GDM1 (cell line): ENCODE data around the gene NANOS3.

Experiments used
- DNase-seq: peaks from one replicate; lab custom pipeline; 2025; lab: John Stamatoyannopoulos, UW

NANOS3 gene

DNA sequence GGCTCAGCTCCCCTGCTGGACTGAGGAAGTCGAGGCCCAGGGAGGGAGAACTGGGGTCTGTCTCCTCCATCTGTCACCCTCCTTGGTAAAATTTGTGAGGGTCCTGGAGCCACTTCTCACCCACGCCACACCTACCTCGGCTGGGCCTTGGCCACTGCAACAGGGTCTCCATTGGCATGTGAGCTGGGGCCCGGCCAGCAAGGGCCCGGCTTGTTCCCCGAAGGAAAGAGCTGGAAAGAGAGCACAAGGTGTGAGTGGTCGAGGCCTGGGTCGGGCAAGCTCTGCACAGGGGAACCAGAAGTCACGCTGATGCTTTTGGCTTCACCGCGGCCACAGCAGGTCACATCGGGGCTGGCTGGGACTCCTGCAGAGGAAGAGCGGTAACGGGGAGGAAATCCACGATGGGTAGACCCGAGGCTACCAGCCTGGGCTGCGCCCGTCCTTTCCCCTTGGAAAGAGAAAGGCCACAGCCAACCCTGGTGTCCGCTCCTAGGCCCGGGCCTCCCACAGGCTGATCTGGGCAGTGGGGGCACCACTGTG is 9.0 kb downstream of the NANOS3 start:
- peak; percentile 16 for DNase-seq

DNA sequence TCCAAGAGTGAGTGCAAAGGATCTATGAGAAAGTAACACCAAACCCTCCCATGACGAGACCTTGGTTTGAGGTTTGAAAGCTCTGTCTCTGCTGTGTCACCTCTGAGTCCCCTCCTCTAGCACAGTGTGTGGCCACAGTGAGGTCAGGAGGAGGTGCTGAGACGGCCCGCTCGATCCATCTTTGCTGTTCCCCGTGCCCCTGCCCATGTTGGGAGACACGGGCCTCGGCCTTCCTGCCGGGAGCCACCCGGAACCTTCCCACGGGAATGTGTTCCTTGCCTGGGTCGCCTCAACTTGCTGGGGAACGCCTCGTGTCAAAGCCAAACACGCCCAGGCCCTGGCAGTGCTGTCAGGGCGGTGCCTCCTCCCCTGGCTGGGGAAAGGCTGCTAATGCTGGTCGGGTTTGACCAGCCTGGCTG is 10.1 kb downstream of the NANOS3 start:
- DNase-seq = no peak

DNA sequence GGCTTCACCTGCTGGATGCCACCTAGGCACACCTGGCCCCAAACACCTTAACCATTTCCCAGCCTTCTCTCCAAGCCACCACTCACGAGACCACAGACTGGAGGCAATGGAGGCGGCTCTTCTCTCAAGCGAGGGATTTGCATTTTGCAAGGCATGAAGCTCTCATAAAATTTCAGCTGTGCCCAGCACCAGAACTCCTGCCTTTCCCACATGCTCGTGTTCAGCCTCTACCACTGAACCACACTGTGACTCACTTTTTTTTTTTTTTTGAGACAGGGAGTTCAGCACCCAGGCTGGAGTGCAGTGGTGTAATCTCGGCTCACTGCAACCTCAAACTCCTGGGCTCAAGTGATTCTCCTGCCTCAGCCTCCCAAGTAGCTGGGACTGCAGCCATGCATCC is 10.6 kb downstream of the NANOS3 start:
- no peak for DNase-seq

DNA sequence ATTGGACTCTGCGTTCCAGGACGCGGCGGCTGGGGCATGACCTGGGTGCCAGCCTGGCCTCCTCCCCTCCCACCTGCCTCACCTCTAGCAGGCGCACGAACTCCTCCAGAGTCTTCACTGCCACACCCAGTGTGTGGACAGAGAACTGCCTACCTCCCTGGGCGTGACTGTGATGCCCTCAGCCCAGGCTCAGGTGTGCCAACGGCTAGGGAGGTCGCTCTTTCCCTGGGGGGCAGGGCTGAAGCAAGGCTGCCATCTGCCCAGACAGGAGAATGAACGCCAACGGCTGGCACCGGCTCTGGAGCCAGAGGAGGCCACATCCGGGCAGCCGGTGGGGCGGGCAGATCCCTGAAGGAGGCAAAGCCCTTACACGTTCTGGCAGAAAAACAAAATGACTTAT is 11.3 kb downstream of the NANOS3 start:
- DNase-seq = no peak

DNA sequence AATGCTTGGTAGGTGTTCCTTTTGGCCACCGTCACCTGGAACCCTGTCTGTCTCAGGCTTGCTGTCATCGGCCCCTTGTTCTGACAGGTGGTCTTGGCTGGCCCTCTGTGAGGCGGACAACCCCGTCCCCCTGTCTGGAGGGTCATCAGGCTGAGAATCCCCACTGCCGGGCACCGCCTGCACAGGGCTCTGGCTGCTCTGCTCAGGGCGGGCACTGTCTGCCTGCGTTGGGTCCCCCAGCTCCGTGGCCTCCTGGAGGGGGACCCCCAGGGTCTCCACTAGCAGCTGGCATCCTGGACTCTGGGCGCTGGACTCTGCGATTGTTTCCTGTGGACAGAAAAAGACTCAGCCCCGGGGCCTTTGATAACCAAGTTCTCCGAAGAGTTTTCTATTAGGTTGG is 13.2 kb downstream of the NANOS3 start:
- DNase-seq = no peak

DNA sequence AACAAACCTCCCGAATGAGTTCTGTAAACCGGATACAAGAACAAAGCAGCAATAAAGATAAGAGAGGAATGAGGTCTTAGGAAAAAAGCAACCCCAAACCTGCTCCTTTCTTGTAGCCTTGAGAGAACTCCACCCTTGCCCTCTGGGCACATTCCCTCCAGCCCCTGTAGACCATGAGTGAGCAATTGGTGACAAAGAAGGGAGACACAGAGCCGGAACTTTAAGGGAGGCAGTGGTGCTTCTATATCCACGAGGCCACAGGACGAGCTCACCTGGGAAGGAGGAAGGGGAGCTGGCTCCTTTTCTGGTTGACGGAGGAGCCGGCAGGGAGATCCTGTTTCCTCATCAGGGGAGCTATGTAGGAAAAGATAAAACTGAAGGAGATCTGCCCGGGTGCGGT is 15.9 kb downstream of the NANOS3 start:
- no peak for DNase-seq

DNA sequence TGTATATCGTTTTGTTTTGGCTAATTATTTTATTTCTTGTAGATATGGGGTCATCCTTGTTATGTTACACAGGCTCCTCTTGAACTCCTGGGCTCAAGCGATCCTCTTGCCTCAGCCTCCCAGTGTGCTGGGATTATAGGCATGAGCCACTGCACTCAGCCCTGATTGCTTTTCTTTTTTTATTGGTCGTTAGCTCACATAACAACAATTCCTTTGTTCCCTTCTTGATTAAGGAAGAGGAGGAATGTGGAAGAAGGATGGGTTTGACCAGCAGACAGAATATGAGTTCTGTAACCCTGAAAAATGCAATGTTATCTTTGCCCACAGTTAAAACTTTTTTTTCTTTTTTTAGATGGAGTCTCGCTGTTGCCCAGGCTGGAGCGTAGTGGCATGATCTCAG is 17.6 kb downstream of the NANOS3 start:
- DNase-seq = no peak

DNA sequence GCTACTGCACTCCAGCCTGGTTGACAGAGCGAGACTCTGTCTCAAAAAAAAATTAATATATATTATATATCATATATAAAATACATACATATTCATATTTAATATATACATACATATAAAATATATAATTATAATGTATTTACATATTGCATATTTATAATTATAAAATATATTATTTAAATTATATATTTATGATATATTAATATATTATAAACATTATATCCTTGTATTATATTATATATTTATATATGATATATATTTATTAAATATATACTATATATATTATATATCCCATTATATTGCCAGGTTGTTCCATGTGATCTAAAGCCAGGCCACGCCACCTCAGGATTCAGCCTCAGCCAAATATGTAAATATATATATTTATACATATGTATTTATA is 19.3 kb downstream of the NANOS3 start:
- DNase-seq = no peak

DNA sequence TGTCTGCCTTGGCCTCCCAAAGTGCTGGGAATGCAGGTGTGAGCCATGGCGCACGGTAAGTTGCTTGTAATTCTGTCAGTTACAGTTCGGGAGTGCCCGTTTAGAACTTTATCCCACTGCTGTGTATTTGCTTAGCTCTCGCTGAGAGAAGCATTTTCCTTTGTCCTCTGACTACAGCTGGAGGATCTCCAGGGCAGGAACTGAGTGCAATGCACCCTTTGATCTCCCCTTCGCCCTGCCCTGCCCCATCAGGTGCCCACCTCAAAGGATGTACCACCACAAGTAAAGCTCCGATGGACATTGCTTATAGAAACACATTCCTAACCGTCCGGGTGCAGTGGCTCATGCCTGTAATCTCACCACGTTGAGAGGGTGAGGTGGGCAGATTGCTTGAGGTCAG is 22.5 kb downstream of the NANOS3 start:
- DNase-seq = no peak

DNA sequence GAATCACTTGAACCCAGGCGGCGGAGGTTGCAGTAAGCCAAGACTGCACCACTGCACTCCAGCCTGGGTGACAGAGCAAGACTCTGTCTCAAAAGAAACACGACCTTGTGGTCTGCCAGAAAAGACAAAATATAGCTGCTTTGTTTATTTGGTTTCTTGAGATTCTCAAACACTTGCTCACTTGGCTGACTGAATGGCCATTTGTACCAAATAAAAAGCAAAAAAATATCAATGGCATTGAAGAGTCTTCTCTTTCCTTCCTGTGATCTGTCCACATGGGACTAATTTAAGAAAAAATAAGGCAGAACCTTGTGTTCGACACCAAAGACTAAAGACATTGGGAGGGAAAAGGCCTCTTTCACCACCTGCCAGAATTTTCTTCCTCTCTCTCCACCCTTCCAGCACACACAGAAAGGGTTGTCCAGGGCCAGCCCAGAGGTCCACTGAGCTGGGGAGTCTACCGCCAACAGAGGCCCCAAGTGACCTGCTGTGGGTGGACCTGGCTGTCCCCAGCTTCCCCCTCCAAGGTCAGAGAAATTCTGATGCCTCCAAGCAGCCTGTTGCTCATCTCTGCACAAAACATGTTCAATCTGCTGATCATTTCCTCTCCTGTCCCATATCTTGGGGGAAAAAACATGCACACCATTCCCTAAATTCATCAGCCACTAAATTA is 23.1 kb downstream of the NANOS3 start:
- DNase-seq = no peak

DNA sequence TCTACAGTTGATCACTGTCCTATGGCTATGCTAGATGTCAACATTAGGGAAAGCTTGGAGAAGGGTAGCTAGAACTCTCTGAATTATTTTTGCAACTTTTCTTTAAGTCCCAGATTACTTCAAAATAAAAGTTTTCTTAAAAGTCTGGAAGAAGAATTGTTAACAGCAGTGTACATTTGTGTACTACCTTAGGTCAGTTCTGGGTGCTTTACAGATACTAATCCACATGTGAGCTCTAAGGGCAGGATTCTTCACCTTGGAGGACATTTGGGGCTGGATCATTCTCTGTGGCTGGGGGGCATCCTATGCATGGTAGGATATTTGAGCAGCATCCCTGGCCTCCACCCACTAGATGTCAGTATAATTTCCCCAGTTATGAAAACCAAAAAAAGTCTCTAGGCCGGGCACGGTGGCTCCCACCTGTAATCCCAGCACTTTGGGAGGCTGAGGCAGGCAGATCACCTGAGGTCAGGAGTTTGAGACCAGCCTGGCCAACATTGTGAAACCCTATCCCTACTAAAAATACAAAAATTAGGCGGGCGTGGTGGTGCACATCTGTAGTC is 26.1 kb downstream of the NANOS3 start:
- no peak for DNase-seq

DNA sequence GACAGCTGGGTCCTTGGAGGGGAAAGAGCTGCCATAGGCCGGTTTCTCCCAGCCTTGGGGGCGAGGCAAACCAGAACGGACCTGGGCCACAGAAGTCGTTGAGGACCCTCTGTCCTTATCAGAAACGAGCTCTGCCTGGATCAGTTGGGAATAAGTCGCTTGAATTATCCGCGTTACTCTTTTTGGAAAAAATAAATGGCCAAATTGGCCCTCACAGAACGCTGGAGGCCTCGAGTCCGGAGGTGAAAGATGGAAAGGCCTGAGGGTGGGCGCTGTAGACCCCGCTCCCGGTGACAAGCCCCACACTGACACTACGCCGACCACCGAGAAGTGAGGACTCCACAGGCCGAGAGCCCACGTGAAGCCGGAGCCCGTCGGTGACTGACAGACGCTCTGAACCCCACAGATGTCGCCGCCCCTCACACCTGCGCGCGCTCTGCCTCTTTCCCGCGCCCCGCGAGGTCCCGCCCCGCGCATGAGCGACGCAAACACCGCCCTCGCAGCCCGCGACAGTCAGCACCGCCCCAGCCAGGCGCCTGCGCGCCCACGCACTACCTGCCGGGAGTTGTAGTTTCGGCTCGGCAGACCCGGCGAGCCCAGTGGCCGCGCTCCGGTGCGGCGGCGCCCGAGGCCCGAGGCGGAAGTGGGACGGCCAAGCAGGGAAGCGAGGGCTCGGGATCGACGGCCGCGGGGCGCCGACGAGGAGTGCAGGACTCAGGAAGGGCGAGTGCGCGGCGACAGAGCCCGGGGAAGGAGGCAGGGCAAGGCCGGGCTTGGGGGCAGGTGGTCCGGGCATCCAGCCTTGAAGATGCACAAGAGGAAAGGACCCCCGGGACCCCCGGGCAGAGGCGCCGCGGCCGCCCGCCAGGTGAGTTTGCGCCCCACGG is 28.9 kb downstream of the NANOS3 start, which contains the start of the genes BRME1 and CC2D1A:
BRME1 (minus strand) TSS at position 484 of the 887 bp plus-strand sequence. CDS start 1,225 bp downstream, outside the sequence.
CC2D1A (plus strand) TSS at position 568 of the 887 bp plus-strand sequence; CDS start at position 809, 241 bp downstream.
- peak; percentile 84 for DNase-seq

DNA sequence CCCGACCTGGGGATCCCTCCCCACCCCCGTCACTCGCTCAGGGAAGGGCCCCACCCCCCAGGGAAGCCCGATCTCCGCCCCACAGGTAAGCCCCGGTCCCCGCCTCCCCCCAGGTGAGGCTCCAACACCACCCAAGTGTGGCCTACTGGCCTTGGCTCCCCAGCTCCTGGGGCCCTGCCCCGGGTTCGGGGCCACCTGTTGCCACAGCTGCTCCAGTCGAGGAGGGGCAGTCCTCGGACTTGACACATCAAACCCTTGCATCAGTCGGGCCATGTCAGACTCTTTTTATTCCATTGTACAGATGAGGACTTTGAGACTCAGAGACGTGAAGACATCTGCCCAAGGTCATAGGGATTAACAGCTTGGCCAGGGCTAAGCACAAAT is 29.6 kb downstream of the NANOS3 start:
- no peak for DNase-seq

DNA sequence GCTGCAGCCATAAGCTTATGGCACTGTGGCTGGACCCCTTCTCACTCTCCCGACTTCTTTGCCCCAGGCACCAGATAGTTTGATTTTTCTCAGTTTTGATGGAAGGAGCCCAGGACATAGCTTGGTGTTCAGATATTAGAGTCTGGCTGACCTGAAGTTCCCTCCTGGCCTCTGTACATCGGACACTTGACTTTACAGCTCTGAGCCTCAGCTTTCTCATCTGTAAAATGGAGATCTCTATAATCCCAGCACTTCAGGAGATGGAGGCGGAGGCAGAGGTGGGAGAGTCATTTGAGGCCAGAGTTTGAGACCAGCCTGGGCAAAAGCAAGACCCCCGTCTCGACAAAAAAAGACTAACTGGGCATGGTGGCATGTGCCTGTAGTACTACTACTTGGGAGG is 30.0 kb downstream of the NANOS3 start:
- DNase-seq = no peak

DNA sequence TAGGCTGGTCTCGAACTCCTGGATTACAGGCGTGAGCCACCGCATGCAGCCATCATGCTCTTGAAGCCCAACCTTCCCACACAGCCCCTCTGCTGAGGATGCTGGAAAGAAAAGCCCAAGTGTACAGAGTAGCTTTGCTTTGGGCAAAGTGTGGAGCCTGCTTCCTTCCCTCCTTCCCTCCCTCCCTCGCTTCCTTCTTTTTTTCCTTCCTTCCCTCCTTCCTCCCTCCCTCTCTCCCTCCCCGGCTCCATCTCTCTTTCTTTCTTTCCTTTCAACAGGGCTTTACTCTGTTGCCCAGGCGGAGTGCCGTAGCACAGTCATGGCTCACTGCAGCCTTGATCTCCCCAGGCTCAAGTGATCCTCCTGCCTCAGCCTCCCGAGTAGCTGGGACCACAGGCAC is 31.7 kb downstream of the NANOS3 start:
- no peak for DNase-seq

DNA sequence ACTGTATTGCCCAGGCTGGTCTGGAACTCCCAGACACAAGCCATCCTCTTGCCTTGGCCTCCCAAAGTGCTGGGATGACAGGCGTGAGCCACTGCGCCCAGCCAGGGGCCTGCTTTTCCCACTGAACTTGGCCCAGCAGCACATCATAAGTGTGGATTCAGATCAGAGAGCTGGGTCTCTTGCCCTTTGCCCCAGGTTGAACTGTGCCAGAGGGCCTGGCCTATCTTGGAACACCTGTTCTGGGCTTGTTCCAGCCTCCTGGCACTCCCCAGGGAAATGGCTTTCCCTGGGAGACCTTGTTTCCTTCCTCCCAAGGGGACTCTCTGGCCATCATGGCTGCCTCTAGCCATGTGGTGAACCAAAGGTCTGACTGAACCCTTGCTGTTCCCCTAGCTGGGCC is 32.5 kb downstream of the NANOS3 start:
- no peak for DNase-seq

DNA sequence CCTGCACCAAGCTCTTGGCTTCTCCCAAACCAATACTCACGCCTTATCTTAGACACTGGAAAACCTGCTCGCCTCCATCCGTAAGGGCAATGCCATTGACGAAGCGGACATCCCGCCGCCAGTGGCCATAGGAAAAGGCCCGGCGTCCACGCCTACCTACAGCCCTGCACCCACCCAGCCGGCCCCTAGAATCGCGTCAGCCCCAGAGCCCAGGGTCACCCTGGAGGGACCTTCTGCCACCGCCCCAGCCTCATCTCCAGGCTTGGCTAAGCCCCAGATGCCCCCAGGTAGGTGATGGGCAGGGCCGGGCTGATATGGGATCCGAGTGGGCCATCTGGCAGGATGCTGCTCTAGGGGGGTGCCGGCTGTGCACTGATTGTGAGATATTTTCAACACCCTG is 36.4 kb downstream of the NANOS3 start:
- no peak for DNase-seq

DNA sequence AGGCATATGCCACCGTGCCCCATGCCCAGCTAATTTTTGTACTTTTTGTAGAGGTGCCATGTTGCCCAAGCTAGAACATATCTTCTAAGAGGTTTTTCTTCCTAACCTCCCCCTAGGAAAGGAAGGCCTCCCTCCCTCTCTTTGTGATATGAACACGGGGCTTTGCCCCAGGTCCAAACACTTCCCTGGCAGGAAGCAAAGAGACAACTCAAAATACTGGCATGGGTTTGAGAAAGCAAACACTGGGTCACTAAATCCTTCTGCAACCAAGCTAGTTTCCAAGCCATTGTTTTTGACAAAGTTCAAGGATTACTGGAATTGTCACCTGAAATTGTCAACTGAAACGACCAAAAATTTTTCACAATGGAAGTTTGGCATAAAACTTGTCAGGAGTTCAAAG is 37.8 kb downstream of the NANOS3 start:
- no peak for DNase-seq

DNA sequence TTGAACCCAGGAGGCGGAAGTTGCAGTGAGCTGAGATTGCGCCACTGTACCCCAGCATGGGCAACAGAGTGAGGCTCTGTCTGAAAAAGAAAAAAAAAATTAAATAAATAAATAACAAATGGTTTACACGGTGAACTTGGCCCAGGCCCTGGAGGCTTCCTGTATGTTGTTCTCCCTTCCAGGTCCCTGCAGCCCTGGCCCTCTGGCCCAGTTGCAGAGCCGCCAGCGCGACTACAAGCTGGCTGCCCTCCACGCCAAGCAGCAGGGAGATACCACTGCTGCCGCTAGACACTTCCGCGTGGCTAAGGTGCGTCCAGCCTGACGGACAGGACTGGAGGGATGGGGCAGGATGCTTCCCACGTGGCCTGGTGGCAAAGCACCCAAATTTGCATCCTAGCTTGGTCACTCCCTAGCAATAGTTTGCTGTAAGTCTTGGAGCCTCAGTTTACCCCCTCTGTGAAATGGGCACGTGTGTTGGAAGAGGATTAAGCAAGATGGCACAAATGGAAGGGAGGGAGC is 41.0 kb downstream of the NANOS3 start:
- DNase-seq = no peak

DNA sequence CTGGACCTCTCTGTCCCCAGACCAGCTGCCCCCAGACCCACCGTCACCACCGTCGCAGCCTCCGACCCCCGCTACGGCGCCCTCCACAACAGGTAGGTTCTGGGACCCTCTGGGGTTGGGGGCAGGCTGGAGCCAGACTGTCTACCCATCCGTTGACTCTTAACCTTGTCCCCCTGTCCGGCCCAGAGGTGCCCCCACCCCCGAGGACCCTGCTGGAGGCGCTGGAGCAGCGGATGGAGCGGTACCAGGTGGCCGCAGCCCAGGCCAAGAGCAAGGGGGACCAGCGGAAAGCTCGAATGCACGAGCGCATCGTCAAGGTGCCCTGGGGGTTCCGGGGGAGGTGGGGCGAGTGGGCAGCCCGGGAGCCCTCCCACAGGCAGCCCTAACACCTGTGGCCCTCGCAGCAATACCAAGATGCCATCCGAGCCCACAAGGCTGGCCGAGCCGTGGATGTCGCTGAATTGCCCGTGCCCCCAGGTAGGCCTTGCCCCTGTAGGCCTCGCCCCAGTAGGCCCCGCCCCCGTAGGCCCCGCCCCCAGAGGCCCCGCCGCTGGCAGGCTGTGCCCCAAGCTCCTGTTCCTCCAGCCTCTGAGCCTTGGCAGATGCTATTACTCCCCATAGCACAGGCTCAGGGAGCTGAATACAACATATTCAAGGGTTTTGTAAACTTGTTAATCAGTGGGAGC is 41.9 kb downstream of the NANOS3 start:
- no peak for DNase-seq

DNA sequence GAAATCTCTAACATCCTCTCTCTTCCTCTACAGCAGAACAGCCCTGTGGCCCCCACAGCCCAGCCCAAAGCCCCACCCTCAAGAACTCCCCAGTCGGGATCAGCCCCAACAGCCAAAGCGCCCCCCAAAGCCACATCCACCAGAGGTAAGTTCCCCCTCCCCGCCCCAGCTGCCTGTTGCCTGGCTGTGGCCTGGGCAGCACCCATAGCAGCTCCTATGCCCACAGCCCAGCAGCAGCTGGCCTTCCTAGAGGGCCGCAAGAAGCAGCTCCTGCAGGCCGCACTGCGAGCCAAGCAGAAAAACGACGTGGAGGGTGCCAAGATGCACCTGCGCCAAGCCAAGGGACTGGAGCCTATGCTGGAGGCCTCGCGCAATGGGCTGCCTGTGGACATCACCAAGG is 43.6 kb downstream of the NANOS3 start:
- DNase-seq = no peak
